Prostate gland (tissue), 2 donors: Measurements from ENCODE around the gene SMCO4.

Experiments used
- CTCF ChIP-seq, 4 experiments: fragments of 200-600 bp in 2 of 4; fragments of 450-650 bp in 2 of 4; sonication (generic) in 2 of 4; IDR thresholded peaks; 1 replicate in 3 of 4; 2 replicates in 1 of 4; pipeline ENCODE4 v1.5.1; 2016 to 2019; ENCODE audit warnings: antibody characterized with exemption in 4 of 4, mild to moderate bottlenecking in 2 of 4, moderate library complexity in 2 of 4
- POLR2A ChIP-seq: fragments of 450-650 bp; IDR thresholded peaks from one replicate; pipeline ENCODE4 v1.6.1; 2016; ENCODE audit warnings: antibody characterized with exemption, mild to moderate bottlenecking

GRCh38 chr11:93501856-93502255 is 41.3 kb downstream of the SMCO4 start:
- TF ChIP-seq CTCF (IDR thresholded peaks at IDR 0.05) (no peak), POLR2A (no peak)
